ENCODE measurements around the gene PLSCR4.

- TF ChIP-seq CTCF (IDR thresholded peaks at IDR 0.05) (no peak), POLR2A (IDR thresholded peaks at IDR 0.05) (no peak)
Observed at GRCh38 chr3:146279951-146280350, 29.0 kb upstream of the PLSCR4 start.

Measured in adrenal gland (tissue), 5 donors.